NCI-H460 (cell line): ENCODE results near the gene FTHL17. TPM values are rescaled to one million over a fixed set of nuclear protein-coding genes. Genes with fewer than 3 reads are reported as not detected.

Source experiments
- DNase-seq: peaks from one replicate; pipeline ENCODE4 v3.0.0-alpha.2; 2016; ENCODE audit warnings: low read depth; ENCODE audit errors: extremely low read depth
- total RNA-seq: library from RNA; depleted of rRNA; stranded (reverse); fragments of >200 nt; shearing (Covaris generic); gene quantifications from 2 replicates; pipeline ENCODE4 v1.2.3, GENCODE V29; 2014; rRNA removed

The FTHL17 gene
- total RNA-seq, 1 experiment from 2014 or later: not detected

- DNase-seq: no peak
Measured at GRCh38 chrX:31039327-31039711, 32.5 kb downstream of the FTHL17 start.

GRCh38 chrX:31038575-31039326, 33.1 kb downstream of the FTHL17 start:
- DNase-seq: peak; percentile 16

- DNase-seq: peak; percentile 41
Measured at GRCh38 chrX:31036895-31037294, 34.9 kb downstream of the FTHL17 start.

GRCh38 chrX:31027351-31027750, 44.5 kb downstream of the FTHL17 start:
- DNase-seq: no peak

- DNase-seq: no peak
Measured at GRCh38 chrX:31024866-31025265, 47.0 kb downstream of the FTHL17 start.

GRCh38 chrX:31021537-31021936, 50.3 kb downstream of the FTHL17 start:
- DNase-seq: no peak

Other genes with a start within 250 kb of the FTHL17 start
- gene TAB3, start 182.8 kb downstream of the FTHL17 start, total RNA-seq: 15.4 and 17.3 TPM in 2 replicates